Endothelial cell of umbilical vein (primary cell): Measurements from ENCODE around the gene HES3. TPM values are rescaled to one million over a fixed set of nuclear protein-coding genes. Genes with fewer than 3 reads are reported as not detected.

Experiments used
- BruUV-seq: library from RNA; stranded (reverse); fragments of 400-500 nt; replicated peaks from 2 replicates; lab custom pipeline; 2021; lab: Mats Ljungman, UMichigan
- CTCF ChIA-PET: fragments of 300-600, 350-600 bp; sonication (Branson Sonifier 250); formaldehyde crosslinking; loops from one replicate; lab custom pipeline; 2021; ENCODE audit warnings: antibody characterized with exemption, inconsistent platforms; lab: Charles Lee
- POLR2A ChIA-PET: fragments of 300-600, 350-600 bp; sonication (Branson Sonifier 250); formaldehyde crosslinking; loops from one replicate; lab custom pipeline; 2021; ENCODE audit warnings: antibody characterized with exemption, inconsistent platforms; lab: Charles Lee
- DNase-seq: peaks from one replicate; pipeline ENCODE4 v3.0.0-alpha.2; 2011; ENCODE audit warnings: low read depth, low spot score
- FAIRE-seq: peaks from 2 replicates; lab custom pipeline; 2011; peaks lifted over from hg19 to GRCh38; lab: Jason Lieb, UNC
- H2AFZ ChIP-seq: 2 replicates; pipeline ENCODE4 v1.6.0; 2012; ENCODE audit warnings: low read depth, low read length, control low read depth, inconsistent platforms
- H3K27ac ChIP-seq: 2 replicates; pipeline ENCODE4 v1.5.1; 2011; ENCODE audit warnings: low read depth, mild to moderate bottlenecking, control low read depth, low read length, moderate library complexity; ENCODE audit not compliant: insufficient read depth
- H3K27me3 ChIP-seq, 2 experiments: 2 replicates each; pipeline versions ENCODE4 v1.6.0 to v1.6.1; 2011; ENCODE audit warnings: low read length in 2 of 2, mixed read lengths in 1 of 2; ENCODE audit not compliant: control insufficient read depth in 2 of 2, insufficient read depth in 2 of 2
- H3K36me3 ChIP-seq, 2 experiments: 2 replicates in 1 of 2; 3 replicates in 1 of 2; pipeline ENCODE4 v1.5.1; 2011; ENCODE audit warnings: low read length in 2 of 2, mild to moderate bottlenecking in 1 of 2, moderate library complexity in 1 of 2; ENCODE audit not compliant: control insufficient read depth in 2 of 2, insufficient read depth in 2 of 2; ENCODE audit errors: extremely low read depth in 1 of 2
- H3K4me1 ChIP-seq: 3 replicates; pipeline ENCODE4 v1.5.1; 2011; ENCODE audit warnings: mild to moderate bottlenecking, low read length; ENCODE audit not compliant: control insufficient read depth, insufficient read depth; ENCODE audit errors: extremely low read depth
- H3K4me2 ChIP-seq: 2 replicates; pipeline ENCODE4 v1.6.1; 2011; ENCODE audit warnings: low read length, control low read depth, mixed read lengths; ENCODE audit not compliant: insufficient read depth
- H3K4me3 ChIP-seq, 3 experiments: fragments of 200-600 bp in 1 of 3; sonication (generic), shearing (Covaris generic) in 1 of 3; replicated peaks in 1 of 3; 2 replicates each; pipeline ENCODE4 v1.5.1; 2011 to 2016; ENCODE audit warnings: control low read depth in 3 of 3, low read length in 3 of 3, mild to moderate bottlenecking in 2 of 3, inconsistent platforms in 1 of 3, low read depth in 1 of 3, moderate library complexity in 1 of 3; ENCODE audit not compliant: insufficient read depth in 1 of 3
- H3K79me2 ChIP-seq: 2 replicates; pipeline ENCODE4 v1.6.0; 2012; ENCODE audit warnings: low read length, inconsistent platforms; ENCODE audit not compliant: control insufficient read depth, insufficient read depth
- H3K9ac ChIP-seq: replicated peaks from 2 replicates; pipeline ENCODE3; 2011; ENCODE audit warnings: low read length, control low read depth; ENCODE audit not compliant: insufficient read depth; ENCODE audit errors: extremely low read depth
- H3K9me1 ChIP-seq: replicated peaks from 3 replicates; pipeline ENCODE4 v1.6.0; 2011; ENCODE audit warnings: mild to moderate bottlenecking, low read length; ENCODE audit not compliant: control insufficient read depth, insufficient read depth; ENCODE audit errors: extremely low read depth
- H3K9me3 ChIP-seq: replicated peaks from 2 replicates; pipeline ENCODE4 v1.5.1; 2012; ENCODE audit warnings: low read length, inconsistent platforms; ENCODE audit not compliant: control insufficient read depth, insufficient read depth
- H4K20me1 ChIP-seq: replicated peaks from 2 replicates; pipeline ENCODE3; 2011; ENCODE audit warnings: mild to moderate bottlenecking, low read length; ENCODE audit not compliant: control insufficient read depth, insufficient read depth; ENCODE audit errors: extremely low read depth
- EZH2 ChIP-seq: IDR thresholded peaks from 2 replicates; pipeline ENCODE4 v1.6.1; 2012; ENCODE audit warnings: borderline replicate concordance, low read depth, mild to moderate bottlenecking, moderate library complexity, low read length, inconsistent platforms; ENCODE audit not compliant: severe bottlenecking
- FOS ChIP-seq: IDR thresholded peaks from 2 replicates; pipeline ENCODE4 v1.6.1; 2011; ENCODE audit warnings: mild to moderate bottlenecking, low read length, moderate library complexity, borderline replicate concordance; ENCODE audit not compliant: insufficient read depth
- JUN ChIP-seq: IDR thresholded peaks from 2 replicates; pipeline ENCODE4 v1.6.1; 2011; ENCODE audit warnings: borderline replicate concordance, low read depth; ENCODE audit not compliant: insufficient read length, insufficient read depth
- MYC ChIP-seq: IDR thresholded peaks from one replicate; pipeline ENCODE4 v1.6.1; 2011; ENCODE audit warnings: mild to moderate bottlenecking, low read depth, low read length
- POLR2A ChIP-seq: IDR thresholded peaks from 2 replicates; pipeline ENCODE4 v1.6.1; 2012; ENCODE audit warnings: low read depth, mild to moderate bottlenecking, control low read depth, low read length
- POLR2AphosphoS5 ChIP-seq: IDR thresholded peaks from 2 replicates; pipeline ENCODE4 v1.6.1; 2012; ENCODE audit warnings: low read depth, mild to moderate bottlenecking, control low read depth, low read length, moderate library complexity; ENCODE audit not compliant: insufficient read depth
- dilution Hi-C: fragments of 300-500 bp; cut with MboI; formaldehyde crosslinking; loops from one replicate; pipeline ENCODE4 v1.15.0; 2019; ENCODE audit warnings: low sequenced_read_pairs; ENCODE audit not compliant: extremely low pct_ligation_motif_present
- intact Hi-C: fragments of 100-400 bp; cut with micrococcal nuclease; formaldehyde crosslinking; loops from one replicate; pipeline ENCODE4 v1.10.0; 2022
- polyA plus RNA-seq, 4 experiments: library from polyadenylated mRNA; depleted of rRNA in 3 of 4; stranded (reverse) in 3 of 4; unstranded in 1 of 4; fragments of >200 nt; gene quantifications; 2 replicates each; pipeline versions ENCODE4 v1.2.1 to v1.2.3, GENCODE V29; 2011 to 2012; ENCODE audit warnings: missing spikeins in 1 of 4
- total RNA-seq: library from RNA; stranded (reverse); gene quantifications from 2 replicates; pipeline ENCODE4 v1.2.3, GENCODE V29; 2021
- TF ChIP-seq, protein P1 (sequence below), 2 donors: IDR thresholded peaks; 1 replicate in 1 of 2; 2 replicates in 1 of 2; pipeline ENCODE4 v1.5.1; 2011; ENCODE audit warnings: low read length in 2 of 2, mild to moderate bottlenecking in 2 of 2, moderate library complexity in 2 of 2, control low read depth in 1 of 2, inconsistent platforms in 1 of 2, low read depth in 1 of 2; ENCODE audit not compliant: insufficient read depth in 1 of 2; ENCODE audit errors: extremely low read depth in 1 of 2
- TF ChIP-seq, protein P2 (sequence below): IDR thresholded peaks from 2 replicates; pipeline ENCODE4 v1.6.1; 2011; ENCODE audit not compliant: insufficient read depth, insufficient read length

HES3 gene
- total and polyA plus RNA-seq, 2 donors (not counting 3 experiments of a cell fraction or from before 2014, with no cell fraction given) = not detected

DNA sequence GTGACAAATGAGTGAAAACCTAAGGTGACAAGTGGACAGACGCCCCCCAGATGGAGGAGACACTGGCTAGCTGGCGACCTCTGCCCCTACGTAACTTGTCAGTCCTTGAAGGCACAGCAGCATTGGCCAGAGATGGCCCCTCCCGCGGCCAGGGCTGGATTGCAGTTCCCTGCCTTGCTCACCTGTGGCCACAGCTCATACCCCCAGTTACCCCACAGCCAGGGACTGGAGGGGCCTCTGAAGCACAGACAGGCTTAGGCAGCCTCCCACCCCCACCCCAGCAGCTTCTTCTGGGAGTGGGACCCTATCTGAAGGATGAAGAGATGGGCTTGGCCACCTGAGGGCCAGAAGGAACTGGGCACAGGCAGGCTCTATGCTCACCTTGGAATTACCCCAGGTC lies 3.7 kb downstream of the HES3 start:
- Histone ChIP-seq H3K9me1 (no peaks in the 10 kb centered on the region), H3K4me3 (no peak overlapping the region), H3K36me3 (no peaks in the 10 kb centered on the region), H3K9ac (no peak overlapping the region), H3K27ac (no peak overlapping the region), H3K27me3 (peaks cover 23 to 30% of the 10 kb centered on the region in 2 experiments), H3K79me2 (no peaks in the 10 kb centered on the region), H4K20me1 (no peaks in the 10 kb centered on the region), H3K4me1 (peaks cover 5% of the 10 kb centered on the region), H2AFZ (no peak overlapping the region), H3K9me3 (no peaks in the 10 kb centered on the region), H3K4me2 (no peak overlapping the region)
- no TSS peak for BruUV-seq
- DNase-seq (no peak), FAIRE-seq (no peak)
- dilution Hi-C loops (no loop called here), intact Hi-C loops (no loop called here)
- ChIA-PET POLR2A (interaction anchor here (0.6 kb wide), 1 partner anchor 216 kb away, joined by 3 read pairs; no protein-coding TSS in a partner anchor), CTCF (interaction anchor here (0.9 to 7.8 kb wide), 23 partner anchors 9 to 254 kb away, joined by 3 to 208 read pairs (median 11); partner anchors contain the start of genes ACOT7, GPR153 and RNF207)
- TF ChIP-seq EZH2 = no peak
- no peak for TF ChIP-seq JUN
- TF ChIP-seq, protein P1, sequence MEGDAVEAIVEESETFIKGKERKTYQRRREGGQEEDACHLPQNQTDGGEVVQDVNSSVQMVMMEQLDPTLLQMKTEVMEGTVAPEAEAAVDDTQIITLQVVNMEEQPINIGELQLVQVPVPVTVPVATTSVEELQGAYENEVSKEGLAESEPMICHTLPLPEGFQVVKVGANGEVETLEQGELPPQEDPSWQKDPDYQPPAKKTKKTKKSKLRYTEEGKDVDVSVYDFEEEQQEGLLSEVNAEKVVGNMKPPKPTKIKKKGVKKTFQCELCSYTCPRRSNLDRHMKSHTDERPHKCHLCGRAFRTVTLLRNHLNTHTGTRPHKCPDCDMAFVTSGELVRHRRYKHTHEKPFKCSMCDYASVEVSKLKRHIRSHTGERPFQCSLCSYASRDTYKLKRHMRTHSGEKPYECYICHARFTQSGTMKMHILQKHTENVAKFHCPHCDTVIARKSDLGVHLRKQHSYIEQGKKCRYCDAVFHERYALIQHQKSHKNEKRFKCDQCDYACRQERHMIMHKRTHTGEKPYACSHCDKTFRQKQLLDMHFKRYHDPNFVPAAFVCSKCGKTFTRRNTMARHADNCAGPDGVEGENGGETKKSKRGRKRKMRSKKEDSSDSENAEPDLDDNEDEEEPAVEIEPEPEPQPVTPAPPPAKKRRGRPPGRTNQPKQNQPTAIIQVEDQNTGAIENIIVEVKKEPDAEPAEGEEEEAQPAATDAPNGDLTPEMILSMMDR (IDR thresholded peaks at IDR 0.05; ENCODE audit: extremely low read depth in 1 of 2, insufficient read depth in 1 of 2, low read depth in 1 of 2, low read length in 2 of 2) = no peak
- no peak for TF ChIP-seq FOS
- no peak for TF ChIP-seq MYC
- TF ChIP-seq POLR2A = no peak
- TF ChIP-seq, protein P2, sequence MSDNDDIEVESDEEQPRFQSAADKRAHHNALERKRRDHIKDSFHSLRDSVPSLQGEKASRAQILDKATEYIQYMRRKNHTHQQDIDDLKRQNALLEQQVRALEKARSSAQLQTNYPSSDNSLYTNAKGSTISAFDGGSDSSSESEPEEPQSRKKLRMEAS = no peak
- TF ChIP-seq POLR2AphosphoS5 = no peak
